Kasumi-1 (cell line): Measurements from ENCODE around the gene HILPDA.
"Not testable (repeated sequence)": the region's sequence is repeated elsewhere in the genome, so short reads cannot be mapped to it uniquely, and the experiment has no call there.

Experiments used
- DNase-seq, 2 experiments: peaks; one replicate each; lab custom pipeline; 2025; lab: John Stamatoyannopoulos, UW

The HILPDA gene

GRCh38 chr7:128431754-128432153 is 23.9 kb upstream of the HILPDA start:
- DNase-seq, result no peak

GRCh38 chr7:128434413-128435326 is 21.0 kb upstream of the HILPDA start:
- DNase-seq, result no peak

- no peak for DNase-seq
Measured at GRCh38 chr7:128435327-128435686, 20.4 kb upstream of the HILPDA start.

GRCh38 chr7:128437426-128438332 is 18.0 kb upstream of the HILPDA start:
- DNase-seq, result peak; percentile 80 to 90

- no peak for DNase-seq
Measured at GRCh38 chr7:128442356-128442755, 13.3 kb upstream of the HILPDA start.

- DNase-seq, result no peak
Measured at GRCh38 chr7:128443831-128444600, 11.7 kb upstream of the HILPDA start.

- DNase-seq, result no peak
Measured at GRCh38 chr7:128446306-128446705, 9.4 kb upstream of the HILPDA start.

- no peak for DNase-seq
Measured at GRCh38 chr7:128447941-128448564, 7.6 kb upstream of the HILPDA start.

GRCh38 chr7:128448751-128449302 is 6.9 kb upstream of the HILPDA start:
- no peak for DNase-seq

GRCh38 chr7:128450409-128450808 is 5.3 kb upstream of the HILPDA start:
- DNase-seq, result no peak

- no peak for DNase-seq
Measured at GRCh38 chr7:128450913-128451312, 4.8 kb upstream of the HILPDA start.

GRCh38 chr7:128452552-128452951 is 3.1 kb upstream of the HILPDA start:
- DNase-seq, result no peak

GRCh38 chr7:128453836-128454804 is 1.6 kb upstream of the HILPDA start:
- DNase-seq, result no peak

- peak; percentile 34 to 45 for DNase-seq
Measured at GRCh38 chr7:128454808-128455542, 703 bp upstream of the HILPDA start.

- no peak for DNase-seq
Measured at GRCh38 chr7:128456255-128456725, 612 bp downstream of the HILPDA start.

GRCh38 chr7:128457385-128457784 is 1.7 kb downstream of the HILPDA start:
- DNase-seq, result not testable (repeated sequence)

GRCh38 chr7:128458956-128459355 is 3.3 kb downstream of the HILPDA start:
- no peak for DNase-seq

- peak; percentile 77 to 91 for DNase-seq
Measured at GRCh38 chr7:128459394-128459878, 3.8 kb downstream of the HILPDA start.

- no peak for DNase-seq
Measured at GRCh38 chr7:128462460-128462859, 6.8 kb downstream of the HILPDA start.
